PC-3 (cell line): ENCODE results near the gene C1orf210.

Experiments used
- EZH2 ChIP-seq: fragments of 300-600 bp; sonication (generic); IDR thresholded peaks from one replicate; pipeline ENCODE4 v1.6.1; 2017; ENCODE audit warnings: antibody characterized with exemption, mild to moderate bottlenecking, low read length; ENCODE audit not compliant: unreplicated experiment
- EZH2phosphoT487 ChIP-seq: fragments of 300-600 bp; sonication (generic); IDR thresholded peaks from 2 replicates; pipeline ENCODE4 v1.6.1; 2018; ENCODE audit warnings: mild to moderate bottlenecking, antibody characterized with exemption, low read length, borderline replicate concordance
- TF ChIP-seq, protein P1 (sequence below): fragments of 300-600 bp; sonication (generic); conservative IDR thresholded peaks from 2 replicates; pipeline ENCODE4 v1.5.1; 2017; ENCODE audit warnings: antibody characterized with exemption, low read depth, mild to moderate bottlenecking, low read length

DNA sequence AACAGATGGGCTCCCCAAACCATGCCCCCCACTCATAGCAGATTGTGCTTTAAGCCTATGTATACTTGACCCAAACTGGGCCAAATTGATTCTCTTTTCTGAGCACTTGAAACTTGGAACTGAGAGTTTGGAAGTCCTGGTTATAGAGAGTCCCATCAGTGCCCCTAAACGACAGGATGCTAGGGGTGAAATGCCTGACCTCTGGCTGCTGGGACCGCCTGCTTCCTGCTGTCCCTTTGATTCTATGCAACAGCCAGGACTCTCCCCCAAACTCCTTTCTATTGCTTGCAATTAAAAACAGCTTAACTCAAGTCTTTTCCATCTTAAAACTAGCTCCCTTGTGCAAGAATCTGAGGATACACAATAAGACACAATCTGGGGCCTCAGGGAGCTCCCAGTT lies 4.7 kb downstream of the C1orf210 start:
- TF ChIP-seq, protein P1, sequence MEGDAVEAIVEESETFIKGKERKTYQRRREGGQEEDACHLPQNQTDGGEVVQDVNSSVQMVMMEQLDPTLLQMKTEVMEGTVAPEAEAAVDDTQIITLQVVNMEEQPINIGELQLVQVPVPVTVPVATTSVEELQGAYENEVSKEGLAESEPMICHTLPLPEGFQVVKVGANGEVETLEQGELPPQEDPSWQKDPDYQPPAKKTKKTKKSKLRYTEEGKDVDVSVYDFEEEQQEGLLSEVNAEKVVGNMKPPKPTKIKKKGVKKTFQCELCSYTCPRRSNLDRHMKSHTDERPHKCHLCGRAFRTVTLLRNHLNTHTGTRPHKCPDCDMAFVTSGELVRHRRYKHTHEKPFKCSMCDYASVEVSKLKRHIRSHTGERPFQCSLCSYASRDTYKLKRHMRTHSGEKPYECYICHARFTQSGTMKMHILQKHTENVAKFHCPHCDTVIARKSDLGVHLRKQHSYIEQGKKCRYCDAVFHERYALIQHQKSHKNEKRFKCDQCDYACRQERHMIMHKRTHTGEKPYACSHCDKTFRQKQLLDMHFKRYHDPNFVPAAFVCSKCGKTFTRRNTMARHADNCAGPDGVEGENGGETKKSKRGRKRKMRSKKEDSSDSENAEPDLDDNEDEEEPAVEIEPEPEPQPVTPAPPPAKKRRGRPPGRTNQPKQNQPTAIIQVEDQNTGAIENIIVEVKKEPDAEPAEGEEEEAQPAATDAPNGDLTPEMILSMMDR = no peak
- no peak for TF ChIP-seq EZH2
- TF ChIP-seq EZH2phosphoT487 = no peak
